OCI-M2 (cell line): Measurements from ENCODE around the gene DHX34.
"Not testable (repeated sequence)": the region's sequence is repeated elsewhere in the genome, so short reads cannot be mapped to it uniquely, and the experiment has no call there.

Experiments
- DNase-seq: peaks from one replicate; lab custom pipeline; 2025; ENCODE audit not compliant: unreplicated experiment; lab: John Stamatoyannopoulos, UW

DHX34 gene

GRCh38 chr19:47388721-47389120 is 39.6 kb downstream of the DHX34 start:
- not testable (repeated sequence) for DNase-seq

GRCh38 chr19:47389150-47389556 is 40.0 kb downstream of the DHX34 start:
- DNase-seq, result no peak

GRCh38 chr19:47390533-47391488 is 41.7 kb downstream of the DHX34 start:
- no peak for DNase-seq

- peak; percentile 41 for DNase-seq
Observed at GRCh38 chr19:47391510-47392223, 42.6 kb downstream of the DHX34 start.

GRCh38 chr19:47398707-47399597 is 49.8 kb downstream of the DHX34 start:
- no peak for DNase-seq

GRCh38 chr19:47402504-47402903 is 53.4 kb downstream of the DHX34 start:
- DNase-seq, result no peak

GRCh38 chr19:47404334-47405196 is 55.5 kb downstream of the DHX34 start:
- no peak for DNase-seq

GRCh38 chr19:47405197-47405550 is 56.1 kb downstream of the DHX34 start:
- DNase-seq, result no peak

GRCh38 chr19:47405854-47406417 is 56.8 kb downstream of the DHX34 start:
- no peak for DNase-seq

GRCh38 chr19:47406711-47407416 is 57.7 kb downstream of the DHX34 start:
- DNase-seq, result no peak

- no peak for DNase-seq
Observed at GRCh38 chr19:47407417-47407774, 58.3 kb downstream of the DHX34 start.

GRCh38 chr19:47408156-47408938 is 59.2 kb downstream of the DHX34 start:
- DNase-seq, result no peak

GRCh38 chr19:47411101-47411500 is 62.0 kb downstream of the DHX34 start:
- DNase-seq, result no peak

GRCh38 chr19:47411696-47412095 is 62.6 kb downstream of the DHX34 start:
- DNase-seq, result not testable (repeated sequence)

GRCh38 chr19:47413941-47414340 is 64.8 kb downstream of the DHX34 start:
- DNase-seq, result no peak

- no peak for DNase-seq
Observed at GRCh38 chr19:47414469-47414868, 65.4 kb downstream of the DHX34 start.

GRCh38 chr19:47415953-47416642 is 67.0 kb downstream of the DHX34 start:
- DNase-seq, result no peak

GRCh38 chr19:47416643-47416985 is 67.5 kb downstream of the DHX34 start:
- DNase-seq, result no peak
